ENCODE results near the gene PAPOLG. TPM values are rescaled to one million over a fixed set of nuclear protein-coding genes. Genes with fewer than 3 reads are reported as not detected.

Gene PAPOLG
- total and polyA plus RNA-seq, 2 donors (not counting 3 experiments of a cell fraction or from before 2014, with no cell fraction given) = 4.2 to 14.9 TPM

DNA sequence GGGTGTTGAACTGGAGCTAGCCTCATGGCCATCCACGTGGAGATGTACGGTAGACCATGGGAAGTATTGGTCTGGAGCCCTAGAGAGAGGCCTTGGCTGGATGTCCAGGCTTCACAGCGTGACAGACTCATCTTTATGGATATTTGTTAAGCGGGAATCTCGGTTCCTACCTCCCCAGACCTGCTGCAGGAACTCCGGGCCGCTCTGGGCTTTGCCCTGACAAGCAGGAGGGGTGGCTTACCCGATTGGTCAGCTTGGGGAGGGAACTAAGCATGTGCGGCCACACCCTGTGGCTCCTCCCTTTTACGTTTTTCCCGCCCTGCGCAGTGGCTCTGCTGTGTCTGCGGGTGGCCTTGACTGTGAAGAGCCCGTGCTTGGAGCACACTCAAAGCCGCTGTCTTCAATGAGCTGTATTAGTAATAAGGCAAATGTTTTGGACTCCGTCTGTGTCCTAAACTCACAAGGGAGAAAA is 52.3 kb downstream of the PAPOLG start:
- FAIRE-seq = no peak
- Histone ChIP-seq H3K27ac (ENCODE audit: insufficient read depth, low read depth, low read length) (no peak overlapping the region), H3K36me3 (ENCODE audit: control insufficient read depth in 2 of 2, extremely low read depth in 1 of 2, insufficient read depth in 2 of 2, low read length in 2 of 2) (no peaks in the 10 kb centered on the region), H4K20me1 (replicated peaks; ENCODE audit: control insufficient read depth, extremely low read depth, insufficient read depth, low read length) (no peaks in the 10 kb centered on the region), H3K4me3 (replicated peaks in 1 of 3; ENCODE audit: insufficient read depth in 1 of 3, low read depth in 1 of 3, low read length in 3 of 3) (no peak overlapping the region), H2AFZ (ENCODE audit: low read depth, low read length) (no peak overlapping the region), H3K4me1 (ENCODE audit: control insufficient read depth, extremely low read depth, insufficient read depth, low read length) (peaks cover 5% of the 10 kb centered on the region), H3K9me3 (replicated peaks; ENCODE audit: control insufficient read depth, insufficient read depth, low read length) (no peaks in the 10 kb centered on the region), H3K4me2 (ENCODE audit: insufficient read depth, low read length) (no peak overlapping the region), H3K9me1 (replicated peaks; ENCODE audit: control insufficient read depth, extremely low read depth, insufficient read depth, low read length) (no peaks in the 10 kb centered on the region), H3K27me3 (ENCODE audit: control insufficient read depth in 2 of 2, insufficient read depth in 2 of 2, low read length in 2 of 2) (no peaks in the 10 kb centered on the region), H3K79me2 (ENCODE audit: control insufficient read depth, insufficient read depth, low read length) (no peaks in the 10 kb centered on the region), H3K9ac (replicated peaks; ENCODE audit: extremely low read depth, insufficient read depth, low read length) (no peak overlapping the region)
- TF ChIP-seq, protein P1, sequence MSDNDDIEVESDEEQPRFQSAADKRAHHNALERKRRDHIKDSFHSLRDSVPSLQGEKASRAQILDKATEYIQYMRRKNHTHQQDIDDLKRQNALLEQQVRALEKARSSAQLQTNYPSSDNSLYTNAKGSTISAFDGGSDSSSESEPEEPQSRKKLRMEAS (IDR thresholded peaks at IDR 0.05; ENCODE audit: insufficient read depth, insufficient read length) = no peak
- TF ChIP-seq EZH2 (IDR thresholded peaks at IDR 0.05; ENCODE audit: borderline replicate concordance, low read depth, low read length, severe bottlenecking) = no peak
- TF ChIP-seq FOS (IDR thresholded peaks at IDR 0.05; ENCODE audit: borderline replicate concordance, insufficient read depth, low read length) = no peak
- no peak for TF ChIP-seq POLR2A (IDR thresholded peaks at IDR 0.05; ENCODE audit: low read depth, low read length)
- no peak for TF ChIP-seq GATA2 (IDR thresholded peaks at IDR 0.05; ENCODE audit: insufficient read depth, insufficient read length, low read depth, low read length)
- no peak for TF ChIP-seq JUN (IDR thresholded peaks at IDR 0.05; ENCODE audit: borderline replicate concordance, insufficient read depth, insufficient read length, low read depth)
- TF ChIP-seq POLR2AphosphoS5 (IDR thresholded peaks at IDR 0.05; ENCODE audit: insufficient read depth, low read depth, low read length) = no peak
- no peak for TF ChIP-seq MYC (IDR thresholded peaks at IDR 0.05; ENCODE audit: low read depth, low read length)
- TF ChIP-seq, protein P2, sequence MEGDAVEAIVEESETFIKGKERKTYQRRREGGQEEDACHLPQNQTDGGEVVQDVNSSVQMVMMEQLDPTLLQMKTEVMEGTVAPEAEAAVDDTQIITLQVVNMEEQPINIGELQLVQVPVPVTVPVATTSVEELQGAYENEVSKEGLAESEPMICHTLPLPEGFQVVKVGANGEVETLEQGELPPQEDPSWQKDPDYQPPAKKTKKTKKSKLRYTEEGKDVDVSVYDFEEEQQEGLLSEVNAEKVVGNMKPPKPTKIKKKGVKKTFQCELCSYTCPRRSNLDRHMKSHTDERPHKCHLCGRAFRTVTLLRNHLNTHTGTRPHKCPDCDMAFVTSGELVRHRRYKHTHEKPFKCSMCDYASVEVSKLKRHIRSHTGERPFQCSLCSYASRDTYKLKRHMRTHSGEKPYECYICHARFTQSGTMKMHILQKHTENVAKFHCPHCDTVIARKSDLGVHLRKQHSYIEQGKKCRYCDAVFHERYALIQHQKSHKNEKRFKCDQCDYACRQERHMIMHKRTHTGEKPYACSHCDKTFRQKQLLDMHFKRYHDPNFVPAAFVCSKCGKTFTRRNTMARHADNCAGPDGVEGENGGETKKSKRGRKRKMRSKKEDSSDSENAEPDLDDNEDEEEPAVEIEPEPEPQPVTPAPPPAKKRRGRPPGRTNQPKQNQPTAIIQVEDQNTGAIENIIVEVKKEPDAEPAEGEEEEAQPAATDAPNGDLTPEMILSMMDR (IDR thresholded peaks at IDR 0.05; ENCODE audit: extremely low read depth in 1 of 2, insufficient read depth in 1 of 2, low read depth in 1 of 2, low read length in 2 of 2) = no peak
- intact Hi-C loops (cut with micrococcal nuclease) = no loop called here
- BruUV-seq (replicated peaks) = no TSS peak
- ChIA-PET POLR2A (no interaction called here), CTCF (interaction anchor here (4.3 kb wide), 1 partner anchor 190 kb away, joined by 51 read pairs; no protein-coding TSS in a partner anchor)
- no peak for DNase-seq (ENCODE audit: low read depth, low spot score)
- dilution Hi-C loops (cut with MboI; ENCODE audit: extremely low pct_ligation_motif_present, low sequenced_read_pairs) = no loop called here
